Stimulated activated CD4-positive, alpha-beta T cell treated with anti-CD3 and anti-CD28 coated beads, Interleukin-2, amount 100 ng/mL, for 48 hours (primary cell): Measurements from ENCODE around the gene ESPN.

Experiments used
- DNase-seq, 2 donors: peaks; one replicate each; pipeline ENCODE4 v3.0.0-alpha.2; 2020

Gene ESPN

GRCh38 chr1:6409053-6409452 is 15.5 kb upstream of the ESPN start:
- DNase-seq = no peak

- DNase-seq = no peak
These were observed 14.8 kb upstream of the ESPN start for GRCh38 chr1:6409733-6410132.

GRCh38 chr1:6410248-6410893 is 14.2 kb upstream of the ESPN start:
- no peak for DNase-seq

GRCh38 chr1:6412896-6413295 is 11.7 kb upstream of the ESPN start:
- no peak for DNase-seq

- DNase-seq = peak; percentile 32 to 41
These were observed 10.1 kb upstream of the ESPN start for GRCh38 chr1:6414443-6414844.

- DNase-seq = no peak
These were observed 9.5 kb upstream of the ESPN start for GRCh38 chr1:6414881-6415626.

- DNase-seq = no peak
These were observed 8.3 kb upstream of the ESPN start for GRCh38 chr1:6416295-6416656.

GRCh38 chr1:6416906-6417305 is 7.7 kb upstream of the ESPN start:
- DNase-seq = no peak

GRCh38 chr1:6417961-6418667 is 6.5 kb upstream of the ESPN start:
- DNase-seq = no peak

- DNase-seq = no peak
These were observed 5.7 kb upstream of the ESPN start for GRCh38 chr1:6418668-6419396.

- DNase-seq = no peak
These were observed 5.2 kb upstream of the ESPN start for GRCh38 chr1:6419397-6419803.

- DNase-seq = no peak
These were observed 4.6 kb upstream of the ESPN start, which contains the start of gene HES2 for GRCh38 chr1:6419804-6420453. Gene HES2, minus strand, starts transcription at chr1:6419919. Its CDS starts 99 bp downstream, at chr1:6419820.

GRCh38 chr1:6420454-6421042 is 4.0 kb upstream of the ESPN start:
- no peak for DNase-seq

- no peak for DNase-seq
These were observed 3.3 kb upstream of the ESPN start for GRCh38 chr1:6421266-6421665.

GRCh38 chr1:6423321-6423999 is 1.1 kb upstream of the ESPN start:
- peak; percentile 66 to 71 for DNase-seq

GRCh38 chr1:6424000-6424565 is 493 bp upstream of the ESPN start:
- DNase-seq = no peak

GRCh38 chr1:6425658-6426057 is 1.1 kb downstream of the ESPN start:
- DNase-seq = no peak

- no peak for DNase-seq
These were observed 1.8 kb downstream of the ESPN start for GRCh38 chr1:6426277-6426971.

GRCh38 chr1:6426972-6427350 is 2.4 kb downstream of the ESPN start:
- DNase-seq = no peak

- DNase-seq = no peak
These were observed 3.1 kb downstream of the ESPN start for GRCh38 chr1:6427441-6428390.
